Activated CD4-positive, alpha-beta T cell treated with anti-CD3 and anti-CD28 coated beads, Interleukin-2, Interleukin-6, amounts not matched to agents 100 ng/mL and 50 ng/mL, durations not matched to agents 16 hours and 8 hours (primary cell): ENCODE data around the gene CDC14A.
A peak's percentile ranks its signal among the peaks of the same experiment; 100 is the strongest.

Source experiments
- DNase-seq: peaks from one replicate; pipeline ENCODE4 v3.0.0-alpha.2; 2020

Gene CDC14A

DNA sequence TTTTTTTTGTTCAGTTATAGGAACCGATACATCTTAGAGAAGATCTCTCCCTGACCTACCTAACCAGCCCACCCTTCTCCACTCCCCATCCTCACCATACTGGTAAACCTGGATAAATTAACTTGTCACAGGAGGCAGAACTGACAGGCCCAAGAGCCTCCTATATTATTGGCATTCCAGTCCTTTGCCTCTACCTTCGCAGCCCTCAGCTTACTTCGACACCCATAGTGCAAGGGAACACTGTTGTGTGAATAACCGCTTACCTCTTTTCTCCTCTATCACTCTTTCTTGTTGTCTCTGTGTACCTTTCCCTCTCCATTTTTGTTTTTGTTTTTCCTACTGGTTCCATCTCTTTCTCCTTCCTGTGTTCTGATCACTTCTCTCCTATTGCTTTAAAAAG is 58.7 kb downstream of the CDC14A start:
- DNase-seq: no peak

DNA sequence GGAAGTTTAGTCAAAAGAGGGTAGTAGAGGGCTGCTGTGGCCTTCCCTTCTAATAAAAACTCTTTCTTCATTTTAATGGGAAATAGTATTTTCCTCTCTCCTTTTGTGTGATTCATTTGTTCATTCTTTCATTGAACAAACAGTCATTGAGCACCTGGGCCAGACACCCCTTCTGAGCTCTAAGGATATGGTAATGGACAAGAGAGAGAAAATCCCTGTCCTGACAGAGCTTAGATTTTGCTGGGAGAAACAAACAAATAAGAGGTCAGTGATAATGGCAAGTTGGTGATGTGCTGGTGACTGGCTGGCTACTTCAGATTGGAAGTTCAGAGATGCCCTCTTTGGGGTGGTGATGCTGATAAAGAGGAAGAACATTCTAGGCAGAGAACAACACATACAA is 59.3 kb downstream of the CDC14A start:
- no peak for DNase-seq

DNA sequence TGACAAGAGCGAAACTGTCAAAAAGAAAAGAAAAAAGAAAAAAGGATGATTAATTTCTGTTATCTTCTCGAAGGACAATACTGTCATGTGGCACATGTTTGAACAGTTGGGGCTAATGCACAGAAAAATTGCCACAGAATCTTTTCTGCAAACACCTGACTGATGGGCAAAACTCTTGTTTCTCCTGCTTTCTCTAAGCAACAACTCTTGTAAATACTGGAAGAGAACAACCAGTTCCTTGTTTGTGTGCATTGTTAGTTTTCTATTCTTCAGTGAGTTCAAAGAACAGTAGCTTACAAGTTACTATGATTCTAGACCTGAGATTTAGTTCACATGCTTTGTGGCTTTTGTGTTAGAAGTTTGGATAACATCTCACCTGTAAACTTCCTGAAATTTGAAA is 60.7 kb downstream of the CDC14A start:
- DNase-seq: no peak

DNA sequence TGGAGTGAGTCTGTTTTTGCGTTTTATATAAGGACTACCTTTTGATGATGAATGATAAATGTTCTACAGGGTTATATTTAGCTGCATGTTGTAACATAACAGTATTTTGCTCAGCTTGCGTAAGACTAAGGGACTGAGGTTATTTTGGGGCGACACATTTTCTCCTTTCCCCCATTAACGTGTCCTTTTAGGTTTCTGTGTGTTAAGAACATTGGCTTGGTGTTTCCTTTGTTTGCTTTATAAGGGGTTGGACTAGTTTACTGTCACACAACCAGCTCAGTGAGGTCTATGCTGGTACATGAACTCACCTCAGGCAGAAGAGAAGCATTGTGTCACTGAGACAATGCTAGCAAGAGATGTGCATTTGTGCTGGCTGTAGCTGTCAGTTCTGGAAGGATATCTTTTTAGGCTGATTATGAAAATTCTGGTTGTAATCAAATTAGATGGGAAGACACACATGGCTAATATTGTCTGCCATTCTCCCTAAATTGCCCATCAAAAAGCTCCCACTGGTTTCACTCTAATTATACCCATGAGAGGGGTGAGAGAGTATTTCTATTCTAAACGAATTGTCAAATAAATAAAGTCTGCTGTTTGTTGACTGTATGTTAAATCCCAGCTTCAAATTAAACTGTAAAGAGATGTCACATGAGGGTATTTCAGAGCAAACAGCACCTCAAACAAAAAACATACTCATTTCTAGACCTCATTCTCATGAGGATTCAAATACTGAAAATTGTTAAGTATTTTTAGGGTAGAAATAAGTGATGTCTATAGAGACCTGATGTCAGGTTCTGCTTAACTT is 62.6 kb downstream of the CDC14A start:
- no peak for DNase-seq

DNA sequence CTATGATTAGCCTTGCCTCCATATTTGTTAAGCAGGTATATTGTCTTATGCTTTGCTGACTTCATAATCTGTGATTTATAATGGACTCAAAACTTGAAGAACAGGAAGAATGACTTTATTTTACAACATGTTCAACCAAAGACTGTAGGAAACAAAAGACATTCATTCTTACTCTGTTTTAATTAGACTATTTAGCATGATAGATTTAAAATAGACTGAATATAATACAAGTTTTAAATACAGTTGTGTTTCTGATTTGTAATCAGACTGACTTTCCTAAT is 63.1 kb downstream of the CDC14A start:
- DNase-seq: no peak

DNA sequence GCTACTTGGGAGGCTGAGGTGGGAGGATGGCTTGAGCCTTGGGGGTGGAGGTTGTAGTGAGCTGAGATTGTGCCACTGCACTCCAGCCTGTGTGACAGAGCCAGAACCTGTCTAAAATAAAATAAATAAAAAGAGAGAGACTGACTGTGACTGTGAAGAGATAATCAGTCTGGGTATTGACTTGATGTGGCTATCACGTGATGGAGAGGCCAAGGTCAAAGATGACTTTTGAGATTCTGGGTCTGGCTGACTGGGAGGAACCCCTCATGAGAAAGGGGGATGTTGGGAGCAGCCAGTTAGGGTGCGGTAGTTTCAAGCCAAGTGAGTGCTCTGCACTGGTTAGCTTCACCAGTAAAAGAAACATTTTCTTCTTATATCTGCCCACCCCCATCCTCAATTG is 66.8 kb downstream of the CDC14A start:
- DNase-seq: no peak

DNA sequence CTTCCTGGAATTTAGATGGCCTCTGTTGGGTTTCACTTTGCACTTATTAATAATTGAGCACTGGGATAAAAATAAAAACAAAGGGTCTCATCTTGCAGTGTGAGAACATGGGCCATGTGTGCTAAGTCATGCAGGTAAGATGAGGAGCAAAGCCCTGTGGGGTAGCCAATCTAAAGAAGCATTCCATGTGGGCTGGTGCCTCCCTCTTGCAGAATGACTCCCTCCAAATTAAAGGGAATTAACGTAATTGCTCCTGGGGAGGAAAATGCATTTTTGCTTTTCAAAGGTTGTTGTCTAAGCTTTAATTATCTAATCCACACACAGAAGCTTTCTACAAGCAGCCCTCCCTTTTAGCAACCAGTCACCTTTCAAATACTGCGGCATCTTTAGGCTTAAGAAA is 69.8 kb downstream of the CDC14A start:
- no peak for DNase-seq

DNA sequence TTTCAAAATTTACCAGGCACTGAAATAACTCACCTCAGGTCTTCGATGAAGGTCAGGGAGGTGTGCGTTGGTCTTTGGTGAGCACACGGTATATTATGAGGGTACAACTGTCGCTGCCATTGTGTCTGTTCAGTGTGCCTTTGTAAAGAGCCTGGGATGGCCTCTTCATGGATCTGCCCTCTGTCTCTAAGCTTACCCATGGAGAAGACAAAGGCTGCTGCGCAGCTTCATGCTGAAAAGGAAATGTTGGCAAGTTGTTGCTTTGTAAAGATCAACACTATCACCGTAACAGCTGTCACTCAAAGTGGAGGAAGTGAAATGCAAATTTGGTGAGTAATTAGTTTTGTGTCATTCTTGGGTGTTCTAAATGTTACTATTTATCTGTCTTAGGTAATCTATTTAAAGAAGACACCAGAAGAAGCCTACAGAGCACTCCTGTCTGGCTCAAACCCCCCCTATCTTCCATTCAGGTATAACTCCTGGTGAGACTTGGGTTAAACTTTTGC is 71.6 kb downstream of the CDC14A start:
- DNase-seq: no peak

DNA sequence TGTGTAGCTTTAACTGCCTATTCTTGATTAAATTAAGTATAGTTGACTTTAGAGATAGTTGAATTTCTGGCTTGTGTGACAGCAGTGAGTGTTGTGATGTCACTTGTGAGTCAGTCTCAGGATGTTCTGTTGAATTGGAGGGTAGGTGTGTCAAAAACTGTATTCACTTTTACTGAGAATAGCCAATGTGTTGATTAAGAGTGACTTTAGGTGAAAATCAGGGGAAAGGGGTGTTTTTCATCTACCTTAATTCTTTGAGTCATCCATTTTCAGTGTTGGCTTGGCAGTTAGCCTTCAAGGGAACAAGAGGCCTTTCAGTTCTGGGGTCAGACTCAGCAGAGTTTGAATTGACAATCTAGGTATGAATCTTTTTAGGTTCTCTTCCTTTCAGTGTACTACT is 75.9 kb downstream of the CDC14A start:
- DNase-seq: peak; percentile 38

DNA sequence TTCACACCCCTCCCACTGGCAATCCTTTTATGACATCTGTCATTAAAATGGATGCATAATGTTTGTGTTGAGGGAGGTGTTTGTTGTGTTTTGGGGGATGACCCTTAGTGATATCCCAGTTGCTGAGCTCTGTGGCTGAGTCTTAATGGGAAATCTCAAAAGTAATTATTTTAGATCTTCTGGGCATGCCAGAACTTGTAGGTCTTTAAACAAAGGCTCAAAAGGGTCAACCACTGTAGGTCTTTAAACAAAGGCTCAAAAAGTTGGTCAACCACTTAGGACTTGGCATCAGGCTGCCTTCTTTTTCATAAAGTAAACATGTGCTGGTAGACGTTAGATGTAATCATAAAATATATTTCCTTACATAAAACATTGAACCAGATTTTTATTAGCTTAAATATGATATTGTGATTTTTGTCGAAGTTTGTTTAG is 78.0 kb downstream of the CDC14A start:
- no peak for DNase-seq

DNA sequence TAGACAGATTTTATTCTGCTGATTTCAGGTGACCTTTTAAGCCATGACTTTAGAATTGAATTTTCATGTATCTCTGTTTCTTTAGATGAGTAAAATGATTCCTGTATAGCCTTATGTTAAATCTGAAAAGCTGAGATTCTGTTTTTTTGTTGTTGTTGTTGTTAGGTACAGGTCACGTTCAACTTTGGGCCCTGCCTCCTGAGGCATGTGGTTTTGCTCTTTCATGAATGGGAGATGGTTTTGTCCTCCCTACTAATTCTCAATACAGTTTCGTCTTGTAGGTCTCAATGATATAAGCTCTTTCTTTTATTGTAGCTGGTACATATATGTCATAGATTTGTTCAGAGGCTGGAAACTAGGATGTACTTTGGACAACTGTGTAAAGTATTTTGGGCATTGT is 79.6 kb downstream of the CDC14A start:
- DNase-seq: no peak

DNA sequence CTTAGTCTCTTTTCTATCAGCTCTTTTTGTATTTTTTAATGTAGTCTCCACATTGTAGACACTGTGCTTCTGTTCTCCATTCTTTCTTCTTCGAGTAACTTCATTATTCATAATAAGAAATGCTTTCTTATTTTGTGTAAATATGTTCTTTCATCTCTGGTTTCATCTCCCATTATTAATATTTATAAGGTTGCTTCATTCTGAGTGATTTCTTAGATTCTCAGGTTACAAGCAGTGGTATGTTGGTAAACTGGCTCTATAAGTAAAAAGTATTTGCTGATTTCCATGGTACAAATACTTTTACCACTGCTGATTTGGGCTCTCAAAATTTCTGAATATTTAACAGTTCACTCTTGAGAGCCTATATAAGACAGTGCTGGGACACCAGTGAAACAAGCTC is 81.3 kb downstream of the CDC14A start:
- no peak for DNase-seq

DNA sequence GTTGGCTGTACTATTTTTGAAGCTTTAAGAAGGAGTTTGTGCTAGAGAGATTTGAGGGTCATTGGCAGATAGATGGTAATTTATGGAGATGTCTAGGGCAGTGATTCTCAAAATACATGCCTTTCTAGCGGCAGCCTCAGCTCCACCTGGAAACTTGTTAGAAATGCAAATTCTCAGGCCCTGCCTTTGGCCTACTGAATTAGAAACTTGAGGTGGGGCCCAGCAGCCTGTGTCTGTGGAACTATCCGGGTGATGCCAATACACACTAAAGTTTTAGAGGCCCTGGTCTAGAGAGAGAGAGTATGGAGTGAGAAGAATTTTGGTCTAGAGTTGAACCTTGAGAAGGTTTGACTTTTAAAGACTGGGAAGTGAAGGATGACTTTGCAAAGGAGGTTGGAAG is 82.5 kb downstream of the CDC14A start:
- no peak for DNase-seq

DNA sequence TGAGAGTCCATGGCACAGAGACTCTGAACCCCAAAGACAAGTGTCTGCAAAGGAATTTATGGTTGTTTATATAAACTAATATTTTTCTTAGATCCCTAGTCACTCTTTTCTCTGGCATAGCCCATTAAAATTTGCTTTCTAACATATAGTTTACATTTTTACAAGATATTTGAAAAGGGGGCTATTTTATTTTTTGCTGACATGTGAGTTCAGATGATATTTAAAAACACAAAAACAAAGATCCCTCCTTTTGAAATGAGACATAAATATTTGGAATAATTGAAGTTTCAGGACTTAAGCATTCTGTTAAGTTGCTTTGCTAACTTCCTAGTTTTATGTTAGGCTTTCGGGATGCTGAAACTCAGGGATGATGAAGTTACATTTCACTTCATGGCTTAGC is 86.1 kb downstream of the CDC14A start:
- DNase-seq: no peak

DNA sequence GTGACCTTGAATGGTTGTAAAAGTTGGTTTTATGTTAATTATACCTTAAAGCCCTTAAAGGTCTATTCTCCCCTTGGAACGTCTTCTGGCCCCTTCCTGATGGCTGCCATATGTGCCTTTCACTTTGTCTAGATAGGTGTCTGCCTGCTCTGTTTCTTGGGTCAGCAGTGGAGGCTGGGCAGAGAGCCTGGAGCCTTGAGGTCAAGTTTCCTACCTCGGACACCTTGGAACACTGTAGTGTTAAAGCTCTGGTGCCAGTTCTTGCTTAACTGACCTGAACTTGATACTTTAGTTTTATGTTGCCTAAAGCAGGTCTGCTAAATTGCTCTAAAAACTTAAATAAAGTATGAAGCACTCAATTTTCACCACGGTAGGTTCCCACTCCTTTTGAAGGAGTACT is 86.5 kb downstream of the CDC14A start:
- DNase-seq: no peak

DNA sequence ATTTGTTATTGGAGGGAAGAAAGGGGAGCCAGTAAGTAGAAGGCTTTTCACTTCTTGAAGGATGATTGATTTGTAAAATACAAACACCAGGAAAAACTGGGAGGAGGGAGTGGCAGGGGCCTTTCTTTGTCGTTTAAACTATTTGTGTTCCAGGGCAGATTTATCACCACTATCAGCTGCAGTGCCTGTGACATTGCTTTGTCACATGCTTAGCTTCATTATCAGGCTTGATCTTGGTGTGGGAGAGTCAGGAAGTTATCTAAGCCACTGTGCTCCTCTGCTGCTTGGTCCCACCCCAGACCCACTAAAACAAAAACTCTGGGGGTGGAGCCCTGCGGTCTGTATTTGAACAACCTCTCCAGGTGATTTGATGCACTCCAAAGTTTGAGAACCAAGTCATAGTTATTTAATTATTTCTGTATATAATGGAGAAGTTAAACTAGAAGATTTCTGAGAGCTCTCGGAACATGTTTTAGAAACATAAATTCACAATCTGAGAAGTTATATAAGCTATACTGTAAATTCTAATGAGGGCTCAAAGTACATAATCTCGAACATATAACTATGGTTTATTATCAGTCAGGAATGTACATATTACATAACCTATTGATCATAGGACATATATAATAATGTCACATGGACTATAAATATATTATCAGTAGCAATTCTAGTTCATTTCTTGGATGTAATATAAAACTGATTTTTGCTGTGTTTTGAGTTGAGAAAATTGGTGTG is 87.9 kb downstream of the CDC14A start:
- peak; percentile 90 for DNase-seq

DNA sequence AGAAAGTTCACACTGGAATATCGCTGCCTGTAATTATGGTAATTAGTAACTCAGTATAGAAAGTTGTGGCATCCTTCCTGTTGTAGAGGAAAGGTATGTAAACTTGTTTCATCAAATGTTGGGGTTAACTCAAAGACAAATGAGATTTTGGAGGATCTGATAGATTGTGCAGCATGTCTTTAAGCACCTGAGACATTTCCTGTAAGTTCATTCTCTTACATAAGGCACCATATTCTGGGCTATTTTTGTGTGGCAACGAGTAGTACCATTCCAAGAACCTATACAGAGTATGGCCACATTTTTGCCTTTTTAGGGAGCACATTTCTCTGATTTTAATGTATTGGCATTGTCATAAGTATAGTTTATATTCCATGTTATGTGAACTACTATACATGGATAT is 88.8 kb downstream of the CDC14A start:
- DNase-seq: no peak

DNA sequence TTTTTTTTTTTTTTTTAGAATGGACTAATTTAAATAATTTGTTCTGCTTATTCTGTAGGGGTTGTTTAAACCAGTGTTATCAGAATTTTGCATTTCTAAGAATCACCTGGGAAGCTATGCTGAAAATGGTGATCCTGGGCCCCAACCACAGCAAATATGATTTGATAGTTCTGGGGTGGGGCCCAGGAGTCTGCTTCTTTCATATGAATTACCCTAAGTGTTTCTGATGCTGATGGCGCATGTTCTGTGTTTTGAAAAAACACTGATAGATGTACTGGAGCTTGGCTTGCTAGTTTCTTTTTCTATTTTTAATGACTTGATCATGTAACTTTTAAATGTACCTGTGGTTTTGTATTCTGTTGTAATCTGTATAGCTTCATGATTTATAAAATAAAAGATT is 89.3 kb downstream of the CDC14A start:
- peak; percentile 42 for DNase-seq

DNA sequence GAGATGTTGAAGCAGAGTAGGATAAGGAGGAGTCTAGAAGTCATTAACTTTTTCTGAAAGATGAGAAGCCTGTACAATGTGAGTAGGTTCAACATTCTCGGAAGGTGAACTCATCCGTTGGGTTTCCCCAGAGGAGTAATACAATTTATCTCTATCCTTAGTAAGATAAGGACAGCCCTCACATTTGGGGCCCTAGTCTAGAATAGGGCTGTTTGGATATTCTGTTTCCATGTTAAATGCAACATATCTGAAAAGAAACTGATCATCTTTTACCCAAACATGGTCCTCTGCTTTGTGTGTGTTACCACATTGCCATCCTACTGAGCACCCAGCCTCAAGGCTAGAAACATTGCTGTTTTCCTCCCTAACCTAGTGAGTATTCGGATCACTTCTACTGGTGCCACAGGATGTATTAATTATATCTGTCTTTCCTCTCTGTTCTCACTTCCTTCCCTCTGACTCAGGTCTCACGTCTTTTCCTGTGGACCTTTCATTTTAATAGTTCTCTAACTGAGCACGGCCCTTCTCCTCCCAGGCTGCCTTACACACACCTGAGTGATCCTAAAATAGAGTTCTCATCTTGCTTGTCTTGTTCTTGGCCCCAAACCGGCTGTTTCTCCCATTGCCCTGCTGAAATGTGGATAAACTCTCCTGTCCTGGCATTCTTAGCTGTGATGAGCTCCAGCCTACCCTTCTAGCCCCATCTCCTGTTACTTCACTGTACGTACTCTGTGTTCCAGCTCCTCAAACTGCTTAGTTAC is 91.7 kb downstream of the CDC14A start:
- DNase-seq: peak; percentile 80

DNA sequence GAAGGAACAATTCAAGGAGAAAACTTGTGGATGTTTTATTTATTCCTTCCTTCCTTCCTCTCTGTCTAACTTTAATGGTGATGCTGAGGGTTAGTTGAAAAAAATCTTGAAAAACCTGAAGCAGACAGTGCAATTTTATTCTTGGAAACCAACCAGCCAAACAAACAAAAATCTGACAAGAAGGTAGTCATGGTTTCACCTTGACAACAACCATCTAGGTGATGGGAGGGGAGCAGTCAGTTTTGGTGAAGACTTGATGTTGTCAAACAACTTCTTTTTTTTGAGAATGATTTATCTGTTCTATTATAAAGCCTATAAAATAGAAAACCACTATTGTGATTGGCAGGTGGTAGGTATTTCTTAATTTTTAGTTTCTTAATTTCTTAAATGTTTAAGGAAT is 93.3 kb downstream of the CDC14A start:
- DNase-seq: peak; percentile 59

DNA sequence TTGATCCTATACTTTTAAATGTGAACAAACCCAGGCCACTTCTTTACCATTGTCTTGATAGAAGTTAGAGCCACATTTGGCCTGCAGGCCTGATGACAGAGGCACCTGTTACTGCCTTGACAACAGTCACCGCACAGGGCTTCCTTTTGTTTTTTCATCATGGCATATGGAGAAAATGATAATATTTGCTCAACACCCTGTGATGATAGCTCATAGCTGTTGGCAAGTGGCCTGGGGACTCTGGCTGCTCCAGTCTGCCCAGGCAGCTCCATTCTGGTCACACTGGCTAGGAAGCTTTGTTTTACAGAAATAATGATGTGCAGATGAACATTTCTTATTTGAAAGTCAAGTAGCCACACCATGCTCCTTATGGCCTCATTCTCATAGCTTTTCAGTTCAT is 96.1 kb downstream of the CDC14A start:
- no peak for DNase-seq

DNA sequence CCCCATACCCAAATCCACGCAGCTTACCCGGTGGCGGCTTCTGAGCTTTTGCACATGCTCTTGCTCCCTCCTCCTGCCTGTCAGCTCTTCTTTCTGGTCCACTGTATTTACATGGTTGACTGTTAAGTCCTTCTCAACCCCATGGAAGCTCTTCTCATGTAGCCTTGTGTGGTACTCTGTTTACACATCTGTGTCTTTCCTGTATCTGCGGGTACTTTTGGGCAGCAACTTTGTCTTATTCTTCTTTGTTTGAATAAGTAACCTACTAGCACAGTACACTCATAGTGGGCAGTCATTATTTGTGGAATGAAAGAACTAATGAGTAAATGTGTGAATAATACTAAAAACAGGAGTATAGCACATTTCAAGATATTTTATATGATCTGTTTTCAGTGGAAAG is 97.2 kb downstream of the CDC14A start:
- peak; percentile 85 for DNase-seq

DNA sequence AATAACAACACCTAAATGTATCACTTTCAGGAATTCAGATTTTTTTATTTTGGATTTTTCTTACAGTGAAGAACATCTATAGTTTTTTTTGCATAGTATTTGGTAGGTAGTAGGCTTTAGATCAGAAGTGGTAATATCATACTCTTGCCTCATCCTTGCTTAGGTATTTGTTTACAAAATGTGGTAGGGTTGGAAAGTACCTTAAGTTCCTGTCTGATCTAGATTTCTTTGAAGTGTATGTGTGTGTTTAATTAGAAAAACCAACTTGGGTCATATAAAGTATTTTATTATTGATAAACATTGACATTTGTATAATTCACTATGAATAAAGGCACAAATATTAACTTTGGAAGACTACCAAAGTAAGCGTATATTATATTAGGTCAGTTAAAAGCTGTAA is 100.3 kb downstream of the CDC14A start:
- peak; percentile 66 for DNase-seq
